ENCODE data around the gene ARGLU1. TPM values are rescaled to one million over a fixed set of nuclear protein-coding genes. Genes with fewer than 3 reads are reported as not detected.
A peak's percentile ranks its signal among the peaks of the same experiment; 100 is the strongest.

ARGLU1 gene
- total RNA-seq, 1 experiment from 2014 or later = 96.9 TPM

DNA sequence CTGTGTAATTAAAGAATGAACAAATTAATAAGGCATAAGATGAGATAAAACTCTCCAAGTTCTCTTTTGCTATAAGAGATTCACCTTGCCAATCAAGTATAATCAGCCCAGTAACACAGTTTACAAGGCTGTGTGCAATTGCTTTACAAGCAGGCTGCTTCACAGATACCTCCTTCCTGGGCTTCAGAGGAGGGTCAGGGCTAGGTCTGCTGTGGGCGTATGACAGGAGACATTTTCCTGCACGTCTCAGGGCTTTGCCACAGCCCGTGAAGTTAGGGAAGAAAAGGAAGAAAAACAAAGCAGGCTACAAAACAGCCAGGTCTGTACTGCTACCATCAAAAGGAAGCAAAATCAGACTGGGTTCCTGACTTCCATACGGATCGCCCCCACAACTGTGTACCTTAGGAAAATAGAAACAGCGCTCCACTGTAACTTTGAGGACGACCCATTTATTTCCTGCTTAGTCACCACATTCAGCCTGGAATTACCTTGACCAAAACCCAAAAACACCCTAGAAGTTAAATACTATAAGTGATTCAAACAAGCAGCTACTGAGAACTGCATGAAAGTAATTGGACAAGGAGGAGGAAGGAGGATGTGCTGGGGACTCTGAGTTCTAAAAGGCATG is 44.9 kb downstream of the ARGLU1 start:
- Histone ChIP-seq H3K18ac (ENCODE audit: insufficient read length, low read depth, low read length) (no peak overlapping the region), H2BK20ac (ENCODE audit: low read depth, low read length, poor library complexity, severe bottlenecking) (peak overlapping the region; percentile 60), H3K27me3 (ENCODE audit: insufficient read depth, low read length) (no peaks in the 10 kb centered on the region), H4K8ac (replicated peaks; ENCODE audit: insufficient read length, low read depth, low read length) (no peak overlapping the region), H4K5ac (ENCODE audit: insufficient read length, low read depth, low read length) (no peak overlapping the region), H3K23me2 (ENCODE audit: insufficient read length, low read depth, low read length, poor library complexity, severe bottlenecking) (no peaks in the 10 kb centered on the region), H2AFZ (ENCODE audit: low read length) (no peak overlapping the region), H3K79me1 (ENCODE audit: insufficient read depth, low read depth, low read length, poor library complexity, severe bottlenecking) (no peaks in the 10 kb centered on the region), H4K91ac (ENCODE audit: insufficient read length, low read depth, low read length) (no peak overlapping the region), H2BK120ac (ENCODE audit: low read depth, low read length, poor library complexity, severe bottlenecking) (no peak overlapping the region), H3K4me2 (ENCODE audit: insufficient read depth, insufficient read length, low read length) (no peak overlapping the region), H3K4me1 (ENCODE audit: insufficient read depth, low read length) (peaks cover 25% of the 10 kb centered on the region), H3K9ac (ENCODE audit: extremely low read depth, insufficient read length, low read length) (no peak overlapping the region), H3K4ac (ENCODE audit: low read depth, low read length) (no peak overlapping the region), H4K20me1 (ENCODE audit: control insufficient read depth, insufficient read depth, insufficient read length) (no peaks in the 10 kb centered on the region), H3K23ac (ENCODE audit: insufficient read length, low read depth, low read length) (no peak overlapping the region), H3K56ac (ENCODE audit: insufficient read length, low read depth, low read length) (no peak overlapping the region), H3K9me3 (ENCODE audit: control insufficient read depth, low read depth, low read length) (no peaks in the 10 kb centered on the region), H3K27ac (ENCODE audit: insufficient read length, low read depth, low read length) (no peak overlapping the region), H2AK5ac (ENCODE audit: insufficient read length, low read length) (no peak overlapping the region), H2BK5ac (ENCODE audit: insufficient read length, low read length) (no peak overlapping the region), H3K14ac (ENCODE audit: insufficient read depth, low read length) (no peak overlapping the region), H2BK12ac (ENCODE audit: insufficient read length, low read depth, low read length) (no peak overlapping the region), H3K79me2 (ENCODE audit: insufficient read depth, low read length) (peaks cover 9% of the 10 kb centered on the region; the same call in 1 of the 2 replicates), H3T11ph (ENCODE audit: low read length) (no peak overlapping the region), H2BK15ac (ENCODE audit: low read depth, low read length) (no peak overlapping the region)
- no peak for DNase-seq
- TF ChIP-seq, protein P1, sequence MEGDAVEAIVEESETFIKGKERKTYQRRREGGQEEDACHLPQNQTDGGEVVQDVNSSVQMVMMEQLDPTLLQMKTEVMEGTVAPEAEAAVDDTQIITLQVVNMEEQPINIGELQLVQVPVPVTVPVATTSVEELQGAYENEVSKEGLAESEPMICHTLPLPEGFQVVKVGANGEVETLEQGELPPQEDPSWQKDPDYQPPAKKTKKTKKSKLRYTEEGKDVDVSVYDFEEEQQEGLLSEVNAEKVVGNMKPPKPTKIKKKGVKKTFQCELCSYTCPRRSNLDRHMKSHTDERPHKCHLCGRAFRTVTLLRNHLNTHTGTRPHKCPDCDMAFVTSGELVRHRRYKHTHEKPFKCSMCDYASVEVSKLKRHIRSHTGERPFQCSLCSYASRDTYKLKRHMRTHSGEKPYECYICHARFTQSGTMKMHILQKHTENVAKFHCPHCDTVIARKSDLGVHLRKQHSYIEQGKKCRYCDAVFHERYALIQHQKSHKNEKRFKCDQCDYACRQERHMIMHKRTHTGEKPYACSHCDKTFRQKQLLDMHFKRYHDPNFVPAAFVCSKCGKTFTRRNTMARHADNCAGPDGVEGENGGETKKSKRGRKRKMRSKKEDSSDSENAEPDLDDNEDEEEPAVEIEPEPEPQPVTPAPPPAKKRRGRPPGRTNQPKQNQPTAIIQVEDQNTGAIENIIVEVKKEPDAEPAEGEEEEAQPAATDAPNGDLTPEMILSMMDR (conservative IDR thresholded peaks at IDR 0.05) = no peak
- Mint-ChIP-seq H3K9me3 (no peaks in the 10 kb centered on the region), H3K4me3 (no peak overlapping the region; a peak in 1 of 5 replicates), H3K4me1 (peaks cover 76% of the 10 kb centered on the region in 2 experiments), H3K36me3 (ENCODE audit: insufficient read depth in 1 of 3, low read depth in 3 of 3) (no peaks in the 10 kb centered on the region), H3K27ac (peak overlapping the region in 1 of 3 experiments; percentile 38; a peak in 1 of 7 replicates), H3K27me3 (ENCODE audit: low read depth) (peaks cover 18% of the 10 kb centered on the region)
- WGBS (ENCODE audit: extremely low coverage, insufficient read length, low lambda C conversion rate) = no CpG with 5 or more reads among the region's 7 CpGs
